K562 (cell line): ENCODE results near the gene RSPRY1. TPM values are rescaled to one million over a fixed set of nuclear protein-coding genes. Genes with fewer than 3 reads are reported as not detected.
A peak's percentile ranks its signal among the peaks of the same experiment; 100 is the strongest.

Experiments
- ADNP ChIP-seq: fragments of 200-800 bp; sonication (Bioruptor generic); IDR thresholded peaks from 2 replicates; pipeline ENCODE4 v1.6.1; 2016; ENCODE audit warnings: missing genetic modification characterization, missing compliant biosample characterization
- CBX3 ChIP-seq, 2 experiments: IDR thresholded peaks; 1 replicate in 1 of 2; 2 replicates in 1 of 2; pipeline ENCODE4 v1.6.1; 2012; ENCODE audit warnings: inconsistent platforms in 2 of 2, low read length in 2 of 2, borderline replicate concordance in 1 of 2, control low read depth in 1 of 2
- ELF4 ChIP-seq: fragments of 450-650 bp; formaldehyde crosslinking; IDR thresholded peaks from 2 replicates; pipeline ENCODE4 v1.4.0; 2022; ENCODE audit warnings: missing genetic modification characterization
- FOXJ2 ChIP-seq: fragments of 200-800 bp; sonication (Bioruptor generic); IDR thresholded peaks from 2 replicates; pipeline ENCODE4 v1.6.1; 2016; ENCODE audit warnings: missing genetic modification characterization, missing compliant biosample characterization
- FOXJ3 ChIP-seq: sonication (generic); formaldehyde crosslinking; IDR thresholded peaks from 2 replicates; pipeline ENCODE4 v1.4.0; 2020; ENCODE audit warnings: mild to moderate bottlenecking, missing genetic modification reagents
- JUN ChIP-seq, 2 experiments: sonication (generic) in 1 of 2; formaldehyde crosslinking in 1 of 2; IDR thresholded peaks; 2 replicates each; pipeline versions ENCODE4 v1.6.1 to v1.8.0; 2012 to 2022; ENCODE audit warnings: borderline replicate concordance in 2 of 2, mild to moderate bottlenecking in 2 of 2, improper control_type of control experiment in 1 of 2, low read depth in 1 of 2, low read length in 1 of 2, missing genetic modification reagents in 1 of 2
- KLF6 ChIP-seq: fragments of 250-450 bp; sonication (Bioruptor Pico); IDR thresholded peaks from 2 replicates; pipeline ENCODE4 v1.4.0; 2020; ENCODE audit warnings: mild to moderate bottlenecking, moderate library complexity, borderline replicate concordance
- MIER1 ChIP-seq: fragments of 450-650 bp; IDR thresholded peaks from 2 replicates; pipeline ENCODE4 v1.6.1; 2016; ENCODE audit warnings: antibody characterized with exemption, mild to moderate bottlenecking, low read depth
- POLR2B ChIP-seq: fragments of 450-650 bp; IDR thresholded peaks from 2 replicates; pipeline ENCODE4 v1.6.1; 2018; ENCODE audit warnings: low read depth; ENCODE audit not compliant: partially characterized antibody
- PURB ChIP-seq: sonication (generic); formaldehyde crosslinking; IDR thresholded peaks from 2 replicates; pipeline ENCODE4 v1.9.0; 2021; ENCODE audit warnings: low read depth, mild to moderate bottlenecking, missing genetic modification reagents
- RBM25 ChIP-seq: fragments of 200-400 bp; formaldehyde crosslinking; IDR thresholded peaks from 2 replicates; pipeline ENCODE4 v1.6.1; 2018; ENCODE audit warnings: low read length, low read depth, moderate library complexity; ENCODE audit not compliant: severe bottlenecking
- RCOR1 ChIP-seq, 2 experiments: IDR thresholded peaks; 2 replicates each; pipeline ENCODE4 v1.6.1; 2012; ENCODE audit warnings: low read depth in 2 of 2, low read length in 2 of 2, borderline replicate concordance in 1 of 2, improper control_type of control experiment in 1 of 2
- SRSF9 ChIP-seq: fragments of 200-400 bp; formaldehyde crosslinking; IDR thresholded peaks from 2 replicates; pipeline ENCODE4 v1.6.1; 2017; ENCODE audit warnings: low read depth, low read length, borderline replicate concordance
- TRIM24 ChIP-seq, 2 experiments: fragments of 450-650 bp; IDR thresholded peaks; 2 replicates each; pipeline ENCODE4 v1.6.1; 2016
- TSC22D4 ChIP-seq: fragments of 450-650 bp; IDR thresholded peaks from 2 replicates; pipeline ENCODE4 v1.6.1; 2016; ENCODE audit warnings: missing genetic modification characterization, missing biosample characterization, control low read depth
- ZFP30 ChIP-seq: fragments of 250-450 bp; sonication (Bioruptor Pico); IDR thresholded peaks from 2 replicates; pipeline ENCODE4 v1.8.0; 2022; ENCODE audit warnings: moderate library complexity, mild to moderate bottlenecking, inconsistent platforms, borderline replicate concordance
- ZFP36 ChIP-seq: fragments of 150-350 bp; IDR thresholded peaks from 2 replicates; pipeline ENCODE4 v1.6.1; 2018; ENCODE audit warnings: low read length, low read depth; ENCODE audit not compliant: partially characterized antibody
- ZKSCAN1 ChIP-seq: fragments of 150-350 bp; IDR thresholded peaks from 2 replicates; pipeline ENCODE4 v1.6.1; 2016; ENCODE audit warnings: low read depth, low read length
- ZNF408 ChIP-seq: fragments of 250-450 bp; sonication (Bioruptor Pico); IDR thresholded peaks from 2 replicates; pipeline ENCODE4 v1.4.0; 2020; ENCODE audit warnings: low read depth, mild to moderate bottlenecking, moderate library complexity
- polyA plus RNA-seq, 8 experiments: library from polyadenylated mRNA; depleted of rRNA in 4 of 8; stranded (reverse) in 5 of 8; unstranded in 3 of 8; fragments of >200 nt; fragmentation: Nextera tagmentation in 2 of 8; fragmentation: Illumina TruSeq in 1 of 8; extraction: Ambion mirVana in 2 of 8; extraction: Trizol in 1 of 8; gene quantifications; 2 replicates each; pipeline versions ENCODE4 v1.2.1 to v1.2.3, GENCODE V29; 2011 to 2014; ENCODE audit warnings: inconsistent platforms in 1 of 8, missing spikeins in 1 of 8
- total RNA-seq, 7 experiments: library from RNA; depleted of rRNA in 6 of 7; stranded (reverse); fragments of >200 nt in 6 of 7; fragmentation: Illumina TruSeq in 2 of 7; extraction: Trizol in 2 of 7; gene quantifications; 2 replicates each; pipeline versions ENCODE4 v1.2.1 to v1.2.3, GENCODE V29; 2011 to 2021; ENCODE audit warnings: low replicate concordance in 1 of 7
- TF ChIP-seq, protein P1 (sequence below): fragments of 450-650 bp; IDR thresholded peaks from 2 replicates; pipeline ENCODE4 v1.6.1; 2016; ENCODE audit warnings: borderline replicate concordance
- TF ChIP-seq, protein P2 (sequence below): fragments of 250-450 bp; sonication (Bioruptor Pico); IDR thresholded peaks from 2 replicates; pipeline ENCODE4 v1.9.0; 2021; ENCODE audit warnings: mild to moderate bottlenecking

Gene RSPRY1
- total and polyA plus RNA-seq, 9 of the 15 experiments (the other 6 are each of a cell fraction or from before 2014, with no cell fraction given): 10.2 to 27.8 (median 20.8) TPM

DNA sequence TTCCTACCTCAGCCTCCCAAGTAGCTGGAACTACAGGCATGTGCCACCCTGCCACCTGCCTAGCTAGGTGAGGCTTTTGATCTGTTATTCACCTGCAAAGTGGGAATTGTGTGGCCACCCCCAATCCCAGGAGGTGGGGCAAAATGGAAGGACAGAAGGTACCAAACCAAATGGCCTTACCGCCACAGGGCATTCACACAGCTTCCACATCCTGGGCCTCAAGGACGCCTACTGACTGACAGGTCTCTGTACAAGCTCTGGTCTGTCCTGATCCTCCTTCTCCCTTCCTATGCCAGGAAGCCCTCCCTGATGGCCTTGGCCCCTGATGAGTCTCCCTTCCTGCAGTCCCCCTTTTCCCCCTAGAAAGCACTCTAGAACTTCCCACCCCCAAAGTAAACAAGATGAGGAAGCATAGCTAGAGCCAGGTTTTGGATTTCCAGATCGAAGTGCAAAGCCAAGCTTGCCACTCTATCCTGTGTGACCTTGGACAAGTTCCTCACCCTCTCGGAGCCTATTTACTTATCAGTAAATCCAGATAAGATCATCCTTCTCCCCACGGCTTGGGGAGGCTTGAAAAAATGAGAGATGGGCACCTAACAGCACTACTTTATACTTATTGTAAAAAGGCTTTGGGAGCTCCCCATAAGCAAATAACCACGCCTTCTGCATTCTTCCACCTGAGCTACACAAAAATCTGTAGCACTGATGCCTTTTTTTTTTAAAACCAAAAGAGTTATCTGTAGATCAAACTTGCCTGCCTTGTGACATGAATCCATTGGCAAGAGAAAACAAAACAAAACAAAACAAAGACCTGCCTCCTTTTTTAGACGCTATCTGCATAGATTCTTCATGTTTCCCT lies 93.9 kb downstream of the RSPRY1 start (continued):
- 0 out of 4 replicates have a peak, but pooled peaks of 1 of the 2 experiments have one; percentile 14 for TF ChIP-seq RCOR1 (IDR thresholded peaks at IDR 0.05; ENCODE audit: borderline replicate concordance in 1 of 2, low read depth in 2 of 2, low read length in 2 of 2)
- no peak for TF ChIP-seq MIER1
- TF ChIP-seq JUN (IDR thresholded peaks at IDR 0.05; ENCODE audit: borderline replicate concordance, low read depth, low read length): no peak
- no peak for TF ChIP-seq JUN (CRISPR knock-in tag; IDR thresholded peaks at IDR 0.05; ENCODE audit: borderline replicate concordance)
- no peak for TF ChIP-seq TSC22D4 (tag)
- no peak for TF ChIP-seq ZNF408 (CRISPR knock-in tag)
- no peak for TF ChIP-seq POLR2B
- no peak for TF ChIP-seq FOXJ3
- TF ChIP-seq ZKSCAN1: no peak
- no peak for TF ChIP-seq ZFP30 (CRISPR knock-in tag)
- no peak for TF ChIP-seq CBX3 (IDR thresholded peaks at IDR 0.05; ENCODE audit: borderline replicate concordance in 1 of 2, low read length in 2 of 2)
- no peak for TF ChIP-seq SRSF9
- TF ChIP-seq ADNP (tag): peak; percentile 67; the same call in 1 of the 2 replicates
- no peak for TF ChIP-seq KLF6 (CRISPR knock-in tag)
- TF ChIP-seq PURB: no peak
- peak; percentile 96 for TF ChIP-seq FOXJ2 (tag)
- peak; percentile 74 for TF ChIP-seq ZFP36
- TF ChIP-seq, protein P1, sequence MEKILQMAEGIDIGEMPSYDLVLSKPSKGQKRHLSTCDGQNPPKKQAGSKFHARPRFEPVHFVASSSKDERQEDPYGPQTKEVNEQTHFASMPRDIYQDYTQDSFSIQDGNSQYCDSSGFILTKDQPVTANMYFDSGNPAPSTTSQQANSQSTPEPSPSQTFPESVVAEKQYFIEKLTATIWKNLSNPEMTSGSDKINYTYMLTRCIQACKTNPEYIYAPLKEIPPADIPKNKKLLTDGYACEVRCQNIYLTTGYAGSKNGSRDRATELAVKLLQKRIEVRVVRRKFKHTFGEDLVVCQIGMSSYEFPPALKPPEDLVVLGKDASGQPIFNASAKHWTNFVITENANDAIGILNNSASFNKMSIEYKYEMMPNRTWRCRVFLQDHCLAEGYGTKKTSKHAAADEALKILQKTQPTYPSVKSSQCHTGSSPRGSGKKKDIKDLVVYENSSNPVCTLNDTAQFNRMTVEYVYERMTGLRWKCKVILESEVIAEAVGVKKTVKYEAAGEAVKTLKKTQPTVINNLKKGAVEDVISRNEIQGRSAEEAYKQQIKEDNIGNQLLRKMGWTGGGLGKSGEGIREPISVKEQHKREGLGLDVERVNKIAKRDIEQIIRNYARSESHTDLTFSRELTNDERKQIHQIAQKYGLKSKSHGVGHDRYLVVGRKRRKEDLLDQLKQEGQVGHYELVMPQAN: no peak
- TF ChIP-seq TRIM24 (IDR thresholded peaks at IDR 0.05): no peak
- TF ChIP-seq RBM25: peak; percentile 61
- TF ChIP-seq, protein P2, sequence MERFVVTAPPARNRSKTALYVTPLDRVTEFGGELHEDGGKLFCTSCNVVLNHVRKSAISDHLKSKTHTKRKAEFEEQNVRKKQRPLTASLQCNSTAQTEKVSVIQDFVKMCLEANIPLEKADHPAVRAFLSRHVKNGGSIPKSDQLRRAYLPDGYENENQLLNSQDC (CRISPR knock-in tag): no peak
- TF ChIP-seq ELF4 (CRISPR knock-in tag): no peak
- TF ChIP-seq, all 486 proteins: peak for 6
